Suprapubic skin (tissue), 4 donors: ENCODE data around the gene SLCO3A1. TPM values are rescaled to one million over a fixed set of nuclear protein-coding genes. Genes with fewer than 3 reads are reported as not detected.

Experiments
- DNase-seq, 2 donors: peaks; one replicate each; pipeline ENCODE4 v3.0.0-alpha.2; 2019; ENCODE audit warnings: low spot score in 2 of 2
- H3K27ac ChIP-seq: fragments of 200-600 bp; sonication (generic); one replicate; pipeline ENCODE4 v1.5.1; 2019
- H3K27me3 ChIP-seq: fragments of 200-600 bp; sonication (generic); one replicate; pipeline ENCODE4 v1.5.1; 2019
- H3K36me3 ChIP-seq: fragments of 200-600 bp; sonication (generic); one replicate; pipeline ENCODE4 v1.5.1; 2019
- H3K4me1 ChIP-seq: fragments of 200-600 bp; sonication (generic); one replicate; pipeline ENCODE4 v1.5.1; 2019
- H3K4me3 ChIP-seq: fragments of 200-600 bp; sonication (generic); one replicate; pipeline ENCODE4 v1.5.1; 2019; ENCODE audit warnings: mild to moderate bottlenecking
- H3K9me3 ChIP-seq: fragments of 200-600 bp; sonication (generic); one replicate; pipeline ENCODE4 v1.5.1; 2019
- CTCF ChIP-seq, 2 donors: fragments of 200-600 bp in 1 of 2; fragments of 450-650 bp in 1 of 2; sonication (generic) in 1 of 2; IDR thresholded peaks; one replicate each; pipeline ENCODE4 v1.5.1; 2016 to 2019; ENCODE audit warnings: antibody characterized with exemption in 2 of 2, mild to moderate bottlenecking in 1 of 2, moderate library complexity in 1 of 2
- EP300 ChIP-seq: sonication (generic); formaldehyde crosslinking; IDR thresholded peaks from one replicate; pipeline ENCODE4 v1.6.1; 2017; ENCODE audit warnings: antibody characterized with exemption
- POLR2A ChIP-seq, 2 donors: fragments of 450-650 bp; IDR thresholded peaks; one replicate each; pipeline ENCODE4 v1.6.1; 2017; ENCODE audit warnings: antibody characterized with exemption in 2 of 2, mild to moderate bottlenecking in 2 of 2, moderate library complexity in 2 of 2
- POLR2AphosphoS5 ChIP-seq, 3 donors: sonication (generic); formaldehyde crosslinking; IDR thresholded peaks; one replicate each; pipeline ENCODE4 v1.6.1; 2017; ENCODE audit warnings: antibody characterized with exemption in 3 of 3
- WGBS: methylation state at CpG from one replicate; pipeline ENCODE4 v1.1.5; 2018; 5-methylcytosine and 5-hydroxymethylcytosine counted together
- total RNA-seq, 4 donors: library from RNA; depleted of rRNA; stranded (reverse); fragments of >200 nt; gene quantifications; one replicate each; pipeline ENCODE4 v1.1.0, GENCODE V29; 2016

The SLCO3A1 gene
- total RNA-seq, 4 donors from 2014 or later: 29.0 to 131 (median 44.6) TPM

- Histone ChIP-seq H3K36me3 (no peaks in the 10 kb centered on the region), H3K27ac (no peak overlapping the region), H3K9me3 (no peaks in the 10 kb centered on the region), H3K4me3 (no peak overlapping the region), H3K27me3 (no peaks in the 10 kb centered on the region), H3K4me1 (no peaks in the 10 kb centered on the region)
- DNase-seq: no peak
- TF ChIP-seq CTCF (IDR thresholded peaks at IDR 0.05) (no peak), EP300 (no peak), POLR2A (IDR thresholded peaks at IDR 0.05) (no peak), POLR2AphosphoS5 (IDR thresholded peaks at IDR 0.05) (no peak)
- WGBS: 97% methylated on average over 10 of the region's 10 CpGs
Observed at GRCh38 chr15:91878319-91878870, 24.9 kb downstream of the SLCO3A1 start.

DNA sequence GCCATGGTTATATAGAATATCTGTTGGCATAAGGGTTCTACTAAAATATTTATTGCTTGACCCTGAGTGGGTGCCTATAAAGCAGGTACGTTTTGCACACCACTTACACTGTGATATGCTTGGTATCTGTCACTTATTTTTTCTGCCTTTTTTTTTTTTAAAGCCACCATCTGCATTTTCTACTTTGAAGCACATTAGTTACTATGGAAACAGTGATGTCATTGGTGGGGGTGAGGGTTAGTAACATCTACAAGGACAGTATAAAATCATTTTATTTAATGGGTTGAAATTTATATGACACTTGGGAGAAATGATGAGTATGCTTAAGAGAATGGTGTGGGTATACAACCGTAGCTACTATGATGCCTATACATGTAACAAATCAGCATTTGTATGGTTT, 25.6 kb downstream of the SLCO3A1 start:
- H3K27ac ChIP-seq: no peak overlapping the region
- no peaks in the 10 kb centered on the region for H3K9me3 ChIP-seq
- no peaks in the 10 kb centered on the region for H3K27me3 ChIP-seq
- no peaks in the 10 kb centered on the region for H3K4me1 ChIP-seq
- DNase-seq: no peak
- no peak for TF ChIP-seq POLR2A (IDR thresholded peaks at IDR 0.05)
- no peak for TF ChIP-seq CTCF (IDR thresholded peaks at IDR 0.05)
- TF ChIP-seq EP300: no peak
- TF ChIP-seq POLR2AphosphoS5 (IDR thresholded peaks at IDR 0.05): no peak
- 89% methylated on average over 2 of the region's 2 CpGs for WGBS
- H3K4me3 ChIP-seq: no peak overlapping the region
- H3K36me3 ChIP-seq: no peaks in the 10 kb centered on the region

DNA sequence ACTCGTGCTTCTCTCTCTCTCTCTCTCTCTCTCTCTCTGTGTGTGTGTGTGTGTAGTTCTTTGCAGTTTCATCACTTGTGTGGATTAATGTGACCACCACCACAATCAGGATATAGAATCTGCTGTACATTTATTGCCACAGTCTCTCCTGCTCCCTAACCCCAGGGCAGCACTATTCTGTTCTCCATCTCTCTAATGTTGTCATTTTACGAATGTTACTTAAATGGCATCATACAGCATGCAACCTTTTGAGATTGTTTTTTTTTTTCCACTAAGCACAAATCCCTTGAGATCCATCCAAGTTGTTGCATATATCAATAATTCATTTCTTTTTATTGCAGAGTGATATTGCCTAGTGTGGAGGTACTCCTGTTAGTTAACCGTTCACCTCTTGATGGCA, 26.9 kb downstream of the SLCO3A1 start:
- Histone ChIP-seq H3K4me3 (no peak overlapping the region), H3K27ac (no peak overlapping the region), H3K27me3 (no peaks in the 10 kb centered on the region), H3K36me3 (no peaks in the 10 kb centered on the region), H3K4me1 (no peaks in the 10 kb centered on the region), H3K9me3 (no peaks in the 10 kb centered on the region)
- no peak for DNase-seq
- no peak for TF ChIP-seq CTCF (IDR thresholded peaks at IDR 0.05)
- 88% methylated on average over 3 of the region's 3 CpGs for WGBS

DNA sequence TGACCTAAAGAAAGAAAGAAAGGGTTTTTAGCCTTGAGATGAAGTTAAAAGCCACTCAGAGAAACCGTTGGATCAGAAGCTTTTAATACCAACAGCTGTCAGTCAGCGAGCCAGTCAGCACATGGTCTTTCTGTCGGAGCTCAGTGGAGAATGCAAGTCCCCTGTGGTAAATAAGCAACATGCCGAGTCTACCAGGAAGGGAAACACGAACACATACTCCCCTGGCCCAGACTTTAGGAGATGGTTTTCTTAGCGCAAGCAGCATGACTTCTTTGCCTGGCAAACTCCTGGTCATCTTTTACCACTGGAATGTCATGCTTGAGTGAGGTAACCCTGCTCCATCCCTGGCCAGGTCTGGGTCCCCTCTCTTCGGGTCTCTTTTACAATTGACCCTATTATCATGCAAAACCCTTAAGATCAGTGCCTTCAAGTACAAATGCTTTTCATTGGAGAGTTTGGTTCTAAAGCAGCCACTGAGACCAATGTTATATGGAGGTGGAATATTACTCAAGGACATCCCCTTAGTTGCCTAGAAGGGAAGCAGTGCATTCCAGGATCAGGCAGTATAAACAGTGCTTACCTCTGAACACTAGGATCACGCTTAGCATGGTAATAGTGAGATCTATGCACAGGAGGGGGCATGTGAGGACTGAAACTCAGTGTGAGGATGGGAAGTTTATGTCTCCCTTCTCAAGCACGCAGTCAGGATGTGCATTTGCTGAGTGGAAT, 28.2 kb downstream of the SLCO3A1 start:
- Histone ChIP-seq H3K4me3 (no peak overlapping the region), H3K36me3 (no peaks in the 10 kb centered on the region), H3K9me3 (no peaks in the 10 kb centered on the region), H3K27ac (no peak overlapping the region), H3K4me1 (peaks cover 2% of the 10 kb centered on the region), H3K27me3 (no peaks in the 10 kb centered on the region)
- no peak for DNase-seq
- WGBS: 83% methylated on average over 9 of the region's 9 CpGs
- TF ChIP-seq EP300 (no peak), POLR2A (IDR thresholded peaks at IDR 0.05) (no peak), CTCF (IDR thresholded peaks at IDR 0.05) (no peak), POLR2AphosphoS5 (IDR thresholded peaks at IDR 0.05) (no peak)

- no peaks in the 10 kb centered on the region for H3K9me3 ChIP-seq
- H3K27ac ChIP-seq: no peak overlapping the region
- no peak overlapping the region for H3K4me3 ChIP-seq
- TF ChIP-seq CTCF (IDR thresholded peaks at IDR 0.05) (no peak), POLR2AphosphoS5 (IDR thresholded peaks at IDR 0.05) (no peak)
- peaks cover 13% of the 10 kb centered on the region for H3K4me1 ChIP-seq
- no peaks in the 10 kb centered on the region for H3K27me3 ChIP-seq
- H3K36me3 ChIP-seq: no peaks in the 10 kb centered on the region
- 79% methylated on average over 8 of the region's 8 CpGs for WGBS
- DNase-seq: no peak
Observed at GRCh38 chr15:91882858-91883586, 29.5 kb downstream of the SLCO3A1 start.
